Measurements from ENCODE around the gene USP49. TPM values are rescaled to one million over a fixed set of nuclear protein-coding genes. Genes with fewer than 3 reads are reported as not detected.

USP49 gene
- polyA plus RNA-seq, 1 of the 3 experiments (the other 2 are of a cell fraction) = 2.4 TPM

DNA sequence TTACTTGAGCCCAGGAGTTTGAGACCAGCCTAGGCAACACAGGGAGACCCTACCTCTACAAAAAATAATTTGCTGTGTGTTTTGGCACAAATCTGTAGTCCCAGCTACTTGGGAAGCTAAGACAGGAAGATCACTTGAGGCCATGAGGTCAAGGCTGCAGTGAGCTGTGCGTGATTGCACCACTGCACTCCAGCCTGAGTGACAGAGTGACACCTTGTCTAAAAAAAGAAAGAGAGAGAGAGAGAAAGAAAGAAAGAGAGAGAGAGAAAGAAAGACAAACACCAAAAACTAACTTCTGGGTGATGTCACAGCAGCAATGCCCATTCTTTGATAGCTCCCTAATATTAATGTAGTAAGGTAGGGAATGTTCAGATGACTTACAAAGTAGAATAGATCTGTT, 20.4 kb downstream of the USP49 start:
- POLR2A ChIA-PET = no interaction called here
- WGBS (ENCODE audit: low lambda C conversion rate) = 93% methylated on average over 1 of the region's 1 CpG
- peaks cover 0 to 7% of the 10 kb centered on the region in 2 experiments for H3K36me3 ChIP-seq (replicated peaks in 1 of 2; ENCODE audit: control insufficient read depth in 1 of 2, insufficient read depth in 2 of 2, low read length in 1 of 2)

DNA sequence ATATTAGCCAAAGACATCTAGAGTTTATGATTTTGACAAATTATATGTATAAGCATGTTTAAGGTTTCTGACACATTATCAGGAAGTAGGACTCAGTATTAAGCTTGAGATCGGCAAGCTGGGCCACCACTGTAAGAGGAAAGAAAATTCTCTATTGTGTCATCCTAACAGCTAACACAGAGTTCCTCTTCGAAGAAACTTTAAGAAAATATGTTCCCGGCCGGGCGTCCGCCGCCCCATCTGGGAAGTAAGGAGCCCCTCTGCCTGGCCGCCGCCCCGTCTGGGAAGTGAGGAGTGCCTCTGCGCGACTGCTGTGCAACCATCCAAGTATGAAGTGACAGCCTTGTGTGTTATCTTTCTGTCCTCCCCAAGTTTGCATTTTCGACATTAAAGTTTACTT, 23.0 kb downstream of the USP49 start:
- Histone ChIP-seq H3K36me3 (replicated peaks in 1 of 2; ENCODE audit: control insufficient read depth in 1 of 2, insufficient read depth in 2 of 2, low read length in 1 of 2) (peaks cover 0 to 11% of the 10 kb centered on the region in 2 experiments), H3K79me2 (ENCODE audit: insufficient read depth) (no peaks in the 10 kb centered on the region), H3K4me2 (no peak overlapping the region), H3K27me3 (ENCODE audit: insufficient read depth) (no peaks in the 10 kb centered on the region), H4K20me1 (ENCODE audit: insufficient read depth) (no peaks in the 10 kb centered on the region), H3K27ac (ENCODE audit: low read depth in 2 of 2, low read length in 1 of 2) (no peak overlapping the region), H3K9ac (no peak overlapping the region), H3K9me2 (no peaks in the 10 kb centered on the region), H3K4me3 (ENCODE audit: low read depth in 2 of 2, low read length in 1 of 2) (no peak overlapping the region), H3F3A (replicated peaks; ENCODE audit: insufficient read depth) (no peaks in the 10 kb centered on the region), H3K9me3 (no peaks in the 10 kb centered on the region), H3K4me1 (ENCODE audit: control insufficient read depth in 1 of 2, insufficient read depth in 2 of 2, low read depth in 1 of 2, low read length in 1 of 2) (no peaks in the 10 kb centered on the region), H2AFZ (ENCODE audit: low read depth) (no peak overlapping the region)
- 98% methylated on average over 13 of the region's 13 CpGs for WGBS (ENCODE audit: low lambda C conversion rate)
- POLR2A ChIA-PET = no interaction called here
- CTCF ChIA-PET = interaction anchor here (1.0 kb wide), 1 partner anchor 49 kb away, joined by 3 read pairs; the partner anchor contains the start of genes BYSL and MED20
- DNase-seq = no peak
- TF ChIP-seq POLR2AphosphoS5 (IDR thresholded peaks at IDR 0.05; ENCODE audit: low read depth, low read length) (no peak), SMC3 (IDR thresholded peaks at IDR 0.05; ENCODE audit: low read depth, low read length) (no peak), FOXM1 (IDR thresholded peaks at IDR 0.05; ENCODE audit: low read depth) (no peak), NRF1 (IDR thresholded peaks at IDR 0.05; ENCODE audit: low read depth, low read length) (no peak), NFIC (IDR thresholded peaks at IDR 0.05; ENCODE audit: borderline replicate concordance) (no peak)
- TF ChIP-seq, protein P1, sequence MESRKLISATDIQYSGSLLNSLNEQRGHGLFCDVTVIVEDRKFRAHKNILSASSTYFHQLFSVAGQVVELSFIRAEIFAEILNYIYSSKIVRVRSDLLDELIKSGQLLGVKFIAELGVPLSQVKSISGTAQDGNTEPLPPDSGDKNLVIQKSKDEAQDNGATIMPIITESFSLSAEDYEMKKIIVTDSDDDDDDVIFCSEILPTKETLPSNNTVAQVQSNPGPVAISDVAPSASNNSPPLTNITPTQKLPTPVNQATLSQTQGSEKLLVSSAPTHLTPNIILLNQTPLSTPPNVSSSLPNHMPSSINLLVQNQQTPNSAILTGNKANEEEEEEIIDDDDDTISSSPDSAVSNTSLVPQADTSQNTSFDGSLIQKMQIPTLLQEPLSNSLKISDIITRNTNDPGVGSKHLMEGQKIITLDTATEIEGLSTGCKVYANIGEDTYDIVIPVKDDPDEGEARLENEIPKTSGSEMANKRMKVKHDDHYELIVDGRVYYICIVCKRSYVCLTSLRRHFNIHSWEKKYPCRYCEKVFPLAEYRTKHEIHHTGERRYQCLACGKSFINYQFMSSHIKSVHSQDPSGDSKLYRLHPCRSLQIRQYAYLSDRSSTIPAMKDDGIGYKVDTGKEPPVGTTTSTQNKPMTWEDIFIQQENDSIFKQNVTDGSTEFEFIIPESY (IDR thresholded peaks at IDR 0.05; ENCODE audit: borderline replicate concordance, low read depth) = no peak
- TF ChIP-seq, protein P2, sequence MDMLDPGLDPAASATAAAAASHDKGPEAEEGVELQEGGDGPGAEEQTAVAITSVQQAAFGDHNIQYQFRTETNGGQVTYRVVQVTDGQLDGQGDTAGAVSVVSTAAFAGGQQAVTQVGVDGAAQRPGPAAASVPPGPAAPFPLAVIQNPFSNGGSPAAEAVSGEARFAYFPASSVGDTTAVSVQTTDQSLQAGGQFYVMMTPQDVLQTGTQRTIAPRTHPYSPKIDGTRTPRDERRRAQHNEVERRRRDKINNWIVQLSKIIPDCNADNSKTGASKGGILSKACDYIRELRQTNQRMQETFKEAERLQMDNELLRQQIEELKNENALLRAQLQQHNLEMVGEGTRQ (IDR thresholded peaks at IDR 0.05; ENCODE audit: borderline replicate concordance, low read depth, low read length) = no peak

More for the DNA sequence above, 20.4 kb downstream of the USP49 start:
- Histone ChIP-seq H3K79me2 (ENCODE audit: insufficient read depth) (no peaks in the 10 kb centered on the region), H3K27ac (ENCODE audit: low read depth in 2 of 2, low read length in 1 of 2) (no peak overlapping the region), H3K9me2 (no peaks in the 10 kb centered on the region), H3K4me1 (ENCODE audit: control insufficient read depth in 1 of 2, insufficient read depth in 2 of 2, low read depth in 1 of 2, low read length in 1 of 2) (no peaks in the 10 kb centered on the region), H3K9me3 (no peaks in the 10 kb centered on the region), H3F3A (replicated peaks; ENCODE audit: insufficient read depth) (peaks cover 11% of the 10 kb centered on the region), H3K4me2 (no peak overlapping the region), H3K4me3 (ENCODE audit: low read depth in 2 of 2, low read length in 1 of 2) (no peak overlapping the region), H3K27me3 (ENCODE audit: insufficient read depth) (no peaks in the 10 kb centered on the region), H3K9ac (no peak overlapping the region), H2AFZ (ENCODE audit: low read depth) (no peak overlapping the region), H4K20me1 (ENCODE audit: insufficient read depth) (no peaks in the 10 kb centered on the region)
- no peak for DNase-seq
- TF ChIP-seq, protein P3, sequence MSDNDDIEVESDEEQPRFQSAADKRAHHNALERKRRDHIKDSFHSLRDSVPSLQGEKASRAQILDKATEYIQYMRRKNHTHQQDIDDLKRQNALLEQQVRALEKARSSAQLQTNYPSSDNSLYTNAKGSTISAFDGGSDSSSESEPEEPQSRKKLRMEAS (IDR thresholded peaks at IDR 0.05; ENCODE audit: low read depth) = no peak
- TF ChIP-seq TEAD4 (IDR thresholded peaks at IDR 0.05; ENCODE audit: borderline replicate concordance, insufficient read depth) (no peak), FOXM1 (IDR thresholded peaks at IDR 0.05; ENCODE audit: low read depth) (no peak), EZH2phosphoT487 (IDR thresholded peaks at IDR 0.05; ENCODE audit: borderline replicate concordance, low read depth) (no peak), FOSL2 (IDR thresholded peaks at IDR 0.05; ENCODE audit: borderline replicate concordance, low read depth) (no peak), YY1 (IDR thresholded peaks at IDR 0.05; ENCODE audit: low read depth) (no peak), EP300 (IDR thresholded peaks at IDR 0.05; ENCODE audit: borderline replicate concordance in 1 of 2, low read depth in 1 of 2, low read length in 1 of 2) (no peak), NRF1 (IDR thresholded peaks at IDR 0.05; ENCODE audit: low read depth, low read length) (no peak), ELF1 (IDR thresholded peaks at IDR 0.05) (no peak), TAF1 (IDR thresholded peaks at IDR 0.05; ENCODE audit: borderline replicate concordance, low read depth, low read length) (no peak), FOXJ3 (CRISPR knock-in tag; IDR thresholded peaks at IDR 0.05) (no peak)
- TF ChIP-seq, protein P4, sequence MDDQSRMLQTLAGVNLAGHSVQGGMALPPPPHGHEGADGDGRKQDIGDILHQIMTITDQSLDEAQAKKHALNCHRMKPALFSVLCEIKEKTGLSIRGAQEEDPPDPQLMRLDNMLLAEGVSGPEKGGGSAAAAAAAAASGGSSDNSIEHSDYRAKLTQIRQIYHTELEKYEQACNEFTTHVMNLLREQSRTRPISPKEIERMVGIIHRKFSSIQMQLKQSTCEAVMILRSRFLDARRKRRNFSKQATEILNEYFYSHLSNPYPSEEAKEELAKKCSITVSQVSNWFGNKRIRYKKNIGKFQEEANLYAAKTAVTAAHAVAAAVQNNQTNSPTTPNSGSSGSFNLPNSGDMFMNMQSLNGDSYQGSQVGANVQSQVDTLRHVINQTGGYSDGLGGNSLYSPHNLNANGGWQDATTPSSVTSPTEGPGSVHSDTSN (IDR thresholded peaks at IDR 0.05) = no peak
- TF ChIP-seq, protein P5, sequence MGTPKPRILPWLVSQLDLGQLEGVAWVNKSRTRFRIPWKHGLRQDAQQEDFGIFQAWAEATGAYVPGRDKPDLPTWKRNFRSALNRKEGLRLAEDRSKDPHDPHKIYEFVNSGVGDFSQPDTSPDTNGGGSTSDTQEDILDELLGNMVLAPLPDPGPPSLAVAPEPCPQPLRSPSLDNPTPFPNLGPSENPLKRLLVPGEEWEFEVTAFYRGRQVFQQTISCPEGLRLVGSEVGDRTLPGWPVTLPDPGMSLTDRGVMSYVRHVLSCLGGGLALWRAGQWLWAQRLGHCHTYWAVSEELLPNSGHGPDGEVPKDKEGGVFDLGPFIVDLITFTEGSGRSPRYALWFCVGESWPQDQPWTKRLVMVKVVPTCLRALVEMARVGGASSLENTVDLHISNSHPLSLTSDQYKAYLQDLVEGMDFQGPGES (IDR thresholded peaks at IDR 0.05; ENCODE audit: low read depth, low read length) = no peak
- CTCF ChIA-PET = interaction anchor here (0.8 to 1.0 kb wide), 2 partner anchors 28 to 169 kb away, joined by 3 to 4 read pairs; no protein-coding TSS in a partner anchor
